ENCODE measurements around the gene GPR18.
"Not testable (repeated sequence)": the region's sequence is repeated elsewhere in the genome, so short reads cannot be mapped to it uniquely, and the experiment has no call there.

Gene GPR18

DNA sequence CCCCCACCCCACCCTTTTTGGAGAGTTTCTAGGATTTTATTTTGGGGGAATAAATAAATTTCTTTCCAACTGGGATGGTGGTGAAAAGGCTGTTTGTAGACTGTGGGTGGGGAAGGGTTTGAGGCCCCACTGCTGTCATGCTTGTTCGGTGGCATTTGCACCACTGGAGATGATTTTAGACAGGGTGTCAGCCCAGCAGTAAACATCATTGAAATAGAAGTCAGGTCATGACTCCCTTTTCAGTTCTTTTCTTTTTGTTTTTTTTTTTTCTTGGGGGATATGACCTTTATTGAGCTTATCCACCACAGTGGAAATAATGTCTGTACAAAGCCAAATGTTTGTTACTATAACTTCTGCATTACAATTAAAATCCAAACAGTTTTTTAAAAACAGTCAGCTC, 43.4 kb downstream of the GPR18 start:
- no peak for DNase-seq (ENCODE audit: low read depth)
- TF ChIP-seq, protein P1, sequence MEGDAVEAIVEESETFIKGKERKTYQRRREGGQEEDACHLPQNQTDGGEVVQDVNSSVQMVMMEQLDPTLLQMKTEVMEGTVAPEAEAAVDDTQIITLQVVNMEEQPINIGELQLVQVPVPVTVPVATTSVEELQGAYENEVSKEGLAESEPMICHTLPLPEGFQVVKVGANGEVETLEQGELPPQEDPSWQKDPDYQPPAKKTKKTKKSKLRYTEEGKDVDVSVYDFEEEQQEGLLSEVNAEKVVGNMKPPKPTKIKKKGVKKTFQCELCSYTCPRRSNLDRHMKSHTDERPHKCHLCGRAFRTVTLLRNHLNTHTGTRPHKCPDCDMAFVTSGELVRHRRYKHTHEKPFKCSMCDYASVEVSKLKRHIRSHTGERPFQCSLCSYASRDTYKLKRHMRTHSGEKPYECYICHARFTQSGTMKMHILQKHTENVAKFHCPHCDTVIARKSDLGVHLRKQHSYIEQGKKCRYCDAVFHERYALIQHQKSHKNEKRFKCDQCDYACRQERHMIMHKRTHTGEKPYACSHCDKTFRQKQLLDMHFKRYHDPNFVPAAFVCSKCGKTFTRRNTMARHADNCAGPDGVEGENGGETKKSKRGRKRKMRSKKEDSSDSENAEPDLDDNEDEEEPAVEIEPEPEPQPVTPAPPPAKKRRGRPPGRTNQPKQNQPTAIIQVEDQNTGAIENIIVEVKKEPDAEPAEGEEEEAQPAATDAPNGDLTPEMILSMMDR (IDR thresholded peaks at IDR 0.05; ENCODE audit: low read depth, low read length, missing control alignments) = no peak
- H3K4me3 ChIP-seq (ENCODE audit: low read depth, low read length) = no peak overlapping the region

DNA sequence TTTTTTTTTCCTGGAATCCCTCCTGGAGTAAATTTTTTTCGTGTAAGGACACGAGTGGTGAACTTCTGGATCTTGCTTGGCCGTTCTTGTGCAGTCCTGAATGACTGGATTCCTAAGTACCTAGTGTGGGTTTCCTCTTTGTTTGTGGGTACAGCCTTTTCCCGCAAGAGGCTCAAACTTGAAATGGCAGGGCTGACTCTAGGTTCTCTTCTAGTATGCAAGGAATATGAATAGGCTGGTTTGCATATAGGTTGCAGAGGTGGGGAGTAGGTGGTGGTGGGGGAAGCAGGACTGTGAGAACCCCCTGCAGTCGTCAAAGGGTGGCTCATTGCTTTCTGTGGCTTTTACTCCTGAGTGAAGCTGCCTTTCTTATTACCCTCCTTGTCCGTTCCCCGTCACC, 43.9 kb downstream of the GPR18 start:
- DNase-seq (ENCODE audit: low read depth) = peak; percentile 76
- TF ChIP-seq, protein P1 (IDR thresholded peaks at IDR 0.05; ENCODE audit: low read depth, low read length, missing control alignments) = no peak
- H3K4me3 ChIP-seq (ENCODE audit: low read depth, low read length) = no peak overlapping the region

DNA sequence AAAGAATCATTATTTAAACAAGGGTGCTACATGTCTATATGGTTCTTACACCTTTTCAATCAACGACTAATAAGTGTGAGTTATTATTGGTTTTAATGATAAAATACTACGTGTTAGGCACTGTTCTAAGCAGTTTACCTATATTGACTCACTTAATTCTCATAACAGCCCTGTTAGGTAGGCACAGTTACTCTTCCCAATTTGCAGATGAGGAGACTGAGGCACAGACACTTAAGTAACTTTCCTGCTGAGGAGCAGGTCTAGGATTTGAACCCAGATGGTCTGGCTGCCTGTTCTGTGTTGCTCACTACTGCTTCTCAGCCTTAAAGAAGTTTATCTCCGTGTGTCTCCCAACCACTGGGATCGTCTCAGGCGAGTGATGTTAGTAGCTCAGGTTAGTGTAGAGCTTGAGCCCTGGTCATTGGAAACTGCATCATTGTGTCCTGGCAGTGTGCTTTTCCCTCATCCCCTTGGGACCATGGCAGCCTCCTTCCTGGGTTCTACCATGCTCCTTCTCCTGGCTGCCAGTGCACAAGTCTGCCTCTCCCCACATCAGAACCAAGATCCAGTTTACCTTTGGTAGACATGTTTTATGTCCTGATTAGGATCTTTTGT, 46.7 kb downstream of the GPR18 start:
- H3K4me3 ChIP-seq (ENCODE audit: low read depth, low read length) = no peak overlapping the region
- TF ChIP-seq, protein P1 (IDR thresholded peaks at IDR 0.05; ENCODE audit: low read depth, low read length, missing control alignments) = no peak
- DNase-seq (ENCODE audit: low read depth) = no peak

DNA sequence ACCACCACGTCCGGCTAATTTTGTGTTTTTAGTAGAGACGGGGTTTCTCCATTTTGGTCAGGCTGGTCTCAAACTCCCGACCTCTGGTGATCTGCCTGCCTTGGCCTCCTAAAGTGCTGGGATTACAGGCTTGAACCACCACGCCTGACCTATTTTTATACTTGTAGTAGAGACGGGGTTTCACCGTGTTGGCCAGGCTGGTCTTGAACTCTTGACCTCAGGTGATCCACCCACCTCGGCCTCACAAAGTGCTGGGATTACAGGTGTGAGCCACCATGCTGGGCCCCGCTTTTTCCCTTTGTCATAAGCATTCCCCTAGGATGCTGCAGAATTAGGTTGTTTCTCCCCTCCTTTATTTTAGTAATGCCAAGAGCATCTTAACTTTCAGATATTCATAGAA, 47.6 kb downstream of the GPR18 start:
- H3K4me3 ChIP-seq (ENCODE audit: low read depth, low read length); DNase-seq (ENCODE audit: low read depth): not testable (repeated sequence)

DNA sequence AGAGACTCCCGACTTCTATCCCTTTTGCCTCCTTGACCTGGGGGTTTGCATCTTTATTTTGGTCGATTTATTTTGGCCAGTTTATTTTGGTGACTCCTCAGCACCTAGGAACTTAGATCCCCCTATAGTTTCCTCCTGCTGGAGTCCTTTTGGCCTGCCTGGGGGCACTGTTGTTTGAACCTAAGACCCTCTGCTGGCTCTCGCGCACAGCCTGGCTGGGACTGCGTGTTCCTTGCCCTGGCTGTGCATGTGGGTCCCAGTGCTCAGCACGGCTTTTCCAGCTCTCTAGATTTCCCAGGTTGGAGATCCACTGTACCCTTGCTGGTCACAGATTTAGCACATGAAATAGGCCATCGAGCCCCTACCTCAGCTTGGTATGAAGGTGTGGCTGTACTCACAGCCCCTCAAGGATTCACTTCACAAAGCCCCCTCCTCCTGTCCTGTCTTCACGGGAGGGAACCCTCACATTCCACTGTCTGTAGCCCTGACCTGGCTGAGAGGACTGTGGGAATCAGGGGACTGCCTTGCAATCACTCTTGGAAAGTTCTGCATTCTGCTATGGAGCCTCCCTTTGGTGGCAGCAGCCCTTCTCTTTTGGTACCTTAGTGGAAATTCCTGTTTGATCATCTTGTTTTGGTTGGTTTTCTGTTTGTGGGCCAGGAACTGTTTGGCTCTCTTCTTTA, 49.2 kb downstream of the GPR18 start:
- TF ChIP-seq, protein P1 (IDR thresholded peaks at IDR 0.05; ENCODE audit: low read depth, low read length, missing control alignments) = no peak
- H3K4me3 ChIP-seq (ENCODE audit: low read depth, low read length) = no peak overlapping the region
- DNase-seq (ENCODE audit: low read depth) = no peak

DNA sequence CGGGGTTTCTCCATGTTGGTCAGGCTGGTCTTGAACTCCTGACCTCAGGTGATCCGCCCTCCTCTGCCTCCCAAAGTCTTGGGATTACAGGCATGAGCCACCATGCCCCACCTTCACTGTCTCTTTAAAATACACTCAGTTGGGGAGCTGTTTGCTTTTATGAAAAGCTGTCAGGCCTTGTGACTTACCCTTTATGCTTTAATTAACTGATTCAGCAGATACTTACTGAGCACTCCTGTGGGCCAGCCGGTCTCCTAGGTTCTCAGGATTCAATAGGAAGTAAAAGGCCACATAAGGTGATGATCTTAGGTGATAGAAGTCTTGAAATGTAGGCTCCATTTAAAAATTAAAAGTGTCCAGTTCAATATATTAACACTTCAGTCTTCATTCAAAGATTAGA, 50.0 kb downstream of the GPR18 start:
- DNase-seq (ENCODE audit: low read depth) = no peak
- TF ChIP-seq, protein P1 (IDR thresholded peaks at IDR 0.05; ENCODE audit: low read depth, low read length, missing control alignments) = no peak
- H3K4me3 ChIP-seq (ENCODE audit: low read depth, low read length) = no peak overlapping the region

DNA sequence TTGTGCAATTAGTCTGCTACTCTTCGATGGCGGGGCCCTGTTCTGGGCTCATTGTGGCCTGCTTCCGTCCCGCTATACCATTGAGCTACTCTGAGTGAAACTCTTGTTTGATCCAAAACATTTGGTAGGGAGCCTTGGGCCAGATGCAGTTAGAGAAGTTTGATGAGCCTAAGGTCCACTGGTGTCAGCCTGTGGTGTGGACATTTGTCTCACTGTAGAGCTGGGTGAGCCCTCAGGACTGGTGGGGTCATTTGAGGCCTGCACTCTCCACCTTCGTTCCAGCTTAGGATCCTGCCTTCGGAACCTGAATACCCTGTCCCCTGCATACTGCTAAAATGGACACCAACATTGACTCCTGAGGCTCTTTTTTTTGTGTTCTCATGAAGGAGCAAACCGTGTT, 50.7 kb downstream of the GPR18 start:
- TF ChIP-seq, protein P1 (IDR thresholded peaks at IDR 0.05; ENCODE audit: low read depth, low read length, missing control alignments) = no peak
- no peak overlapping the region for H3K4me3 ChIP-seq (ENCODE audit: low read depth, low read length)
- no peak for DNase-seq (ENCODE audit: low read depth)
